Endothelial cell of umbilical vein (primary cell): Measurements from ENCODE around the gene OXNAD1.

Experiments
- CTCF ChIP-seq, 2 donors: IDR thresholded peaks; 1 replicate in 1 of 2; 2 replicates in 1 of 2; pipeline ENCODE4 v1.5.1; 2011; ENCODE audit warnings: low read length in 2 of 2, mild to moderate bottlenecking in 2 of 2, moderate library complexity in 2 of 2, control low read depth in 1 of 2, inconsistent platforms in 1 of 2, low read depth in 1 of 2; ENCODE audit not compliant: insufficient read depth in 1 of 2; ENCODE audit errors: extremely low read depth in 1 of 2
- EZH2 ChIP-seq: IDR thresholded peaks from 2 replicates; pipeline ENCODE4 v1.6.1; 2012; ENCODE audit warnings: borderline replicate concordance, low read depth, mild to moderate bottlenecking, moderate library complexity, low read length, inconsistent platforms; ENCODE audit not compliant: severe bottlenecking
- POLR2A ChIP-seq: IDR thresholded peaks from 2 replicates; pipeline ENCODE4 v1.6.1; 2012; ENCODE audit warnings: low read depth, mild to moderate bottlenecking, control low read depth, low read length

DNA sequence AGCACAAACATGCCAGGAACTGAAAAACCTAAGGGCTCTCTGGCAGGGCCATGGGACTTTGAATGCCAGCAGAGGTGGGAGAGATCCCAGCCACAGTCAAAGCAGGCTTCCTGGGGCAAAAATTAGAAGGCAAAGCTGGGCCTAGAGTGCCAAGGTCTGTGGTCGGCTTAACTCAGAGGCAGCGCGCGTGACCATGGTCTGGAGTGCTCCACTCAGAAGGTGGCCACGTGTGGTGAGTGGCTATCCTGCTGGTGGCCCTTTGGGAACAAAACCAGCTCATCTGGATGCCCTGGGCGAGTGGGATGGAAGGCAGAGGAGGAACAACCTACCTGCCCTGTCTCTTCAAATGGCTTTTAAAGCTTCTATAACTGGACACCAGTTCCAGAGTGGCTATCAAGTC, 63.1 kb downstream of the OXNAD1 start:
- no peak for TF ChIP-seq CTCF (IDR thresholded peaks at IDR 0.05; ENCODE audit: extremely low read depth in 1 of 2, insufficient read depth in 1 of 2, low read depth in 1 of 2, low read length in 2 of 2)
- no peak for TF ChIP-seq POLR2A
- TF ChIP-seq EZH2: no peak
